ENCODE measurements around the gene GSTP1. TPM values are rescaled to one million over a fixed set of nuclear protein-coding genes. Genes with fewer than 3 reads are reported as not detected.

GSTP1 gene
- total and polyA plus RNA-seq, 4 donors = 632 to 2,206 (median 1,023) TPM

GRCh38 chr11:67634366-67635230 is 51.0 kb downstream of the GSTP1 start:
- Histone ChIP-seq H3K27me3 (ENCODE audit: control insufficient read depth in 3 of 3, insufficient read depth in 3 of 3, low read length in 2 of 3) (no peaks in the 10 kb centered on the region), H3K36me3 (ENCODE audit: control insufficient read depth in 4 of 4, insufficient read depth in 4 of 4, low read length in 4 of 4) (no peaks in the 10 kb centered on the region), H3K4me1 (ENCODE audit: control insufficient read depth in 5 of 5, insufficient read depth in 5 of 5, low read length in 5 of 5) (peaks cover 0 to 8% (median 4%) of the 10 kb centered on the region in 5 donors), H3K9ac (ENCODE audit: insufficient read depth in 1 of 2, low read length in 2 of 2) (no peak overlapping the region), H3K4me3 (no peak overlapping the region), H3K27ac (ENCODE audit: low read depth in 1 of 2, low read length in 1 of 2) (no peak overlapping the region), H3K9me3 (ENCODE audit: control insufficient read depth in 4 of 4, insufficient read depth in 3 of 4, low read length in 3 of 4) (no peaks in the 10 kb centered on the region)
- 82 to 87% methylated on average over 19 to 20 of the region's 20 CpGs for WGBS, 2 donors
- ATAC-seq (ENCODE audit: insufficient read depth, low FRiP score) (no peak), DNase-seq (no peak)
- TF ChIP-seq CTCF (IDR thresholded peaks at IDR 0.05; ENCODE audit: control extremely low read depth, extremely low read depth) = no peak

GRCh38 chr11:67635231-67635521 is 51.6 kb downstream of the GSTP1 start:
- DNase-seq (no peak), ATAC-seq (ENCODE audit: insufficient read depth, low FRiP score) (no peak)
- Histone ChIP-seq H3K9ac (ENCODE audit: insufficient read depth in 1 of 2, low read length in 2 of 2) (no peak overlapping the region), H3K4me1 (ENCODE audit: control insufficient read depth in 5 of 5, insufficient read depth in 5 of 5, low read length in 5 of 5) (peaks cover 0 to 8% (median 4%) of the 10 kb centered on the region in 5 donors), H3K27me3 (ENCODE audit: control insufficient read depth in 3 of 3, insufficient read depth in 3 of 3, low read length in 2 of 3) (no peaks in the 10 kb centered on the region), H3K36me3 (ENCODE audit: control insufficient read depth in 4 of 4, insufficient read depth in 4 of 4, low read length in 4 of 4) (no peaks in the 10 kb centered on the region), H3K27ac (ENCODE audit: low read depth in 1 of 2, low read length in 1 of 2) (no peak overlapping the region), H3K9me3 (ENCODE audit: control insufficient read depth in 4 of 4, insufficient read depth in 3 of 4, low read length in 3 of 4) (no peaks in the 10 kb centered on the region), H3K4me3 (no peak overlapping the region)
- WGBS, 2 donors = 89 to 98% methylated on average over 4 of the region's 4 CpGs
- no peak for TF ChIP-seq CTCF (IDR thresholded peaks at IDR 0.05; ENCODE audit: control extremely low read depth, extremely low read depth)

Small RNA genes lying within 50 kb of the gene (small RNA-seq; reads per million reads assigned to genes)
- not detected for gene AP003385.3 (ENCODE audit: low replicate concordance)

Other genes starting within 250 kb of the GSTP1 start
- 10 to 100 TPM; 27.4 to 99.6 TPM for gene POLD4, start 230.3 kb upstream of the GSTP1 start, total RNA-seq
- 100 to 1,000 TPM; 103 to 183 TPM for gene POLD4, start 230.3 kb upstream of the GSTP1 start, polyA plus RNA-seq
- 1 to 10 TPM; 3.5 to 9.8 TPM for gene CLCF1, start 210.2 kb upstream of the GSTP1 start, total RNA-seq
- gene CLCF1, start 210.2 kb upstream of the GSTP1 start, polyA plus RNA-seq = 1 to 10 TPM; 7.6 to 10.0 TPM
- gene RAD9A, start 191.8 kb upstream of the GSTP1 start, total RNA-seq = 10 to 100 TPM; 19.7 to 35.9 TPM
- gene RAD9A, start 191.8 kb upstream of the GSTP1 start, polyA plus RNA-seq = 10 to 100 TPM; 14.1 to 22.8 TPM
- gene PPP1CA, start 182.0 kb upstream of the GSTP1 start, total RNA-seq = 100 to 1,000 TPM in 1 of 2 donors, 10 to 100 TPM in 1; 87.2 to 175 TPM
- 100 to 1,000 TPM; 138 to 178 TPM for gene PPP1CA, start 182.0 kb upstream of the GSTP1 start, polyA plus RNA-seq
- 10 to 100 TPM in 1 of 2 donors, 1 to 10 TPM in 1; 3.2 to 21.3 TPM for gene TBC1D10C, start 179.7 kb upstream of the GSTP1 start, total RNA-seq
- gene TBC1D10C, start 179.7 kb upstream of the GSTP1 start, polyA plus RNA-seq = 10 to 100 TPM; 15.8 to 19.7 TPM
- gene CARNS1, start 168.1 kb upstream of the GSTP1 start, total RNA-seq = 1 to 10 TPM; 1.2 to 1.7 TPM
- gene CARNS1, start 168.1 kb upstream of the GSTP1 start, polyA plus RNA-seq = 1 to 10 TPM in 1 of 2 donors, under 1 TPM in 1; 0.15 to 1.5 TPM
- gene RPS6KB2, start 155.3 kb upstream of the GSTP1 start, total RNA-seq = 10 to 100 TPM; 26.3 to 56.8 TPM
- 10 to 100 TPM; 55.7 to 69.5 TPM for gene RPS6KB2, start 155.3 kb upstream of the GSTP1 start, polyA plus RNA-seq
- 10 to 100 TPM in 1 of 2 donors, 1 to 10 TPM in 1; 8.8 to 13.7 TPM for gene PTPRCAP, start 146.1 kb upstream of the GSTP1 start, total RNA-seq
- gene PTPRCAP, start 146.1 kb upstream of the GSTP1 start, polyA plus RNA-seq = 10 to 100 TPM; 10.8 to 19.0 TPM
- gene CORO1B, start 140.3 kb upstream of the GSTP1 start, total RNA-seq = 100 to 1,000 TPM in 1 of 2 donors, 10 to 100 TPM in 1; 65.6 to 147 TPM
- gene CORO1B, start 140.3 kb upstream of the GSTP1 start, polyA plus RNA-seq = 100 to 1,000 TPM; 108 to 130 TPM
- gene GPR152, start 131.1 kb upstream of the GSTP1 start, total RNA-seq = not detected
- gene GPR152, start 131.1 kb upstream of the GSTP1 start, polyA plus RNA-seq = under 1 TPM in 1 of 2 donors, not detected in 1; 0.06 TPM
- 1 to 10 TPM; 2.1 to 5.3 TPM for gene CABP4, start 128.5 kb upstream of the GSTP1 start, total RNA-seq
- gene CABP4, start 128.5 kb upstream of the GSTP1 start, polyA plus RNA-seq = 1 to 10 TPM in 1 of 2 donors, under 1 TPM in 1; 0.96 to 2.5 TPM
- gene TMEM134, start 114.6 kb upstream of the GSTP1 start, total RNA-seq = 10 to 100 TPM; 32.5 to 84.2 TPM
- gene TMEM134, start 114.6 kb upstream of the GSTP1 start, polyA plus RNA-seq = 10 to 100 TPM; 82.0 to 91.4 TPM
- gene AIP, start 100.8 kb upstream of the GSTP1 start, total RNA-seq = 10 to 100 TPM; 60.0 to 64.8 TPM
- 100 to 1,000 TPM in 1 of 2 donors, 10 to 100 TPM in 1; 82.8 to 126 TPM for gene AIP, start 100.8 kb upstream of the GSTP1 start, polyA plus RNA-seq
- gene PITPNM1, start 78.4 kb upstream of the GSTP1 start, total RNA-seq = 10 to 100 TPM; 36.4 to 67.3 TPM
- gene PITPNM1, start 78.4 kb upstream of the GSTP1 start, polyA plus RNA-seq = 10 to 100 TPM; 23.2 to 36.2 TPM
- 100 to 1,000 TPM in 1 of 2 donors, 10 to 100 TPM in 1; 21.7 to 128 TPM for gene CDK2AP2, start 75.7 kb upstream of the GSTP1 start, total RNA-seq
- 100 to 1,000 TPM; 114 to 149 TPM for gene CDK2AP2, start 75.7 kb upstream of the GSTP1 start, polyA plus RNA-seq
- gene CABP2, start 60.4 kb upstream of the GSTP1 start, total RNA-seq = not detected
- gene CABP2, start 60.4 kb upstream of the GSTP1 start, polyA plus RNA-seq = not detected
- 100 to 1,000 TPM; 144 to 191 TPM for gene NDUFV1, start 23.1 kb downstream of the GSTP1 start, total RNA-seq
- gene NDUFV1, start 23.1 kb downstream of the GSTP1 start, polyA plus RNA-seq = 100 to 1,000 TPM; 113 to 137 TPM
- gene NUDT8, start 46.1 kb downstream of the GSTP1 start, total RNA-seq = 10 to 100 TPM in 1 of 2 donors, 1 to 10 TPM in 1; 6.3 to 19.9 TPM
- 10 to 100 TPM; 12.1 to 22.3 TPM for gene NUDT8, start 46.1 kb downstream of the GSTP1 start, polyA plus RNA-seq
- not detected for gene TBX10, start 56.0 kb downstream of the GSTP1 start, total RNA-seq
- not detected for gene TBX10, start 56.0 kb downstream of the GSTP1 start, polyA plus RNA-seq
- under 1 TPM in 1 of 2 donors, not detected in 1; 0.58 TPM for gene ACY3, start 66.9 kb downstream of the GSTP1 start, total RNA-seq
- gene ACY3, start 66.9 kb downstream of the GSTP1 start, polyA plus RNA-seq = under 1 TPM; 0.42 to 0.73 TPM
- gene ALDH3B2, start 90.8 kb downstream of the GSTP1 start, total RNA-seq = 1 to 10 TPM; 2.4 to 4.8 TPM
- gene ALDH3B2, start 90.8 kb downstream of the GSTP1 start, polyA plus RNA-seq = 1 to 10 TPM; 1.1 to 2.6 TPM